A673 (cell line): Measurements from ENCODE around the gene GEMIN4.

Source experiments
- EZH2 ChIP-seq: fragments of 200-600 bp; sonication (generic); IDR thresholded peaks from 2 replicates; pipeline ENCODE4 v1.6.1; 2017; ENCODE audit warnings: borderline replicate concordance, low read depth, mild to moderate bottlenecking, mixed read lengths, antibody characterized with exemption, low read length; ENCODE audit not compliant: poor library complexity, severe bottlenecking
- TF ChIP-seq, protein P1 (sequence below): fragments of 300-800, 200-600 bp; sonication (generic); conservative IDR thresholded peaks from 2 replicates; pipeline ENCODE4 v1.5.1; 2017; ENCODE audit warnings: low read depth, mild to moderate bottlenecking, antibody characterized with exemption, low read length, moderate library complexity, mixed read lengths

DNA sequence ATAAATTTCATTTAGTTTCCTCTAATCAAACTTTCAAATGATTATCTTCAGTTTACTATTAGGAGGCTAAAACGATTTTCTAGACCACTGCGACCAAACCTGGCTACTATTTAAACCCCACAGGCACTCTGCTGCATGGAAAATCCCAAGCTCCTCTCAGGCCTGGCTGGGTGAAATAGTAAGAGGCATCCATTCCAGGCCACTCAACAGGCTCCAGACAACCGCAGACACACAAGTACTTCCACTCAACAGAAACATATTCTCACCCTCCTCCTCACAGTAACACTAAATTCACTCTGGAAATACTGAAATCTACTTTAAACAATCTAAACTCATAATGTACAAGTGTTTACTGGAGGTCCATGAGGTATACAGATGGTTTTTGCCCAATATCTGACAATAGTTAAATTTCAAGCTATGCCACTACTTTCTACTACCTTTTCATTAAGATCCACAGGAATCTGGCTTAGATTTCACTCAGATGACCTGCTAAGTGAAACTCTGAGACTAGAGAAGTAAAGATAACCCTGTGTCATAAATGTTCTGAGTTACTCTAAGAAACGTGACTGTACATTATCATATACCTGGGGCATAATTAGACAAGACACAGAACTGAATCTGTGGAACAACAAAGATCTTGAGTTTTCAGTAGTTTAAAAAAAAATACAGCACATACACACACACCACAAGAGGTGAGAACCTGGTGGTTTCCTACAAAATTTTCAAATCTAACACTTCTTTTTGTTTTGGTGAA is 47.8 kb downstream of the GEMIN4 start:
- TF ChIP-seq, protein P1, sequence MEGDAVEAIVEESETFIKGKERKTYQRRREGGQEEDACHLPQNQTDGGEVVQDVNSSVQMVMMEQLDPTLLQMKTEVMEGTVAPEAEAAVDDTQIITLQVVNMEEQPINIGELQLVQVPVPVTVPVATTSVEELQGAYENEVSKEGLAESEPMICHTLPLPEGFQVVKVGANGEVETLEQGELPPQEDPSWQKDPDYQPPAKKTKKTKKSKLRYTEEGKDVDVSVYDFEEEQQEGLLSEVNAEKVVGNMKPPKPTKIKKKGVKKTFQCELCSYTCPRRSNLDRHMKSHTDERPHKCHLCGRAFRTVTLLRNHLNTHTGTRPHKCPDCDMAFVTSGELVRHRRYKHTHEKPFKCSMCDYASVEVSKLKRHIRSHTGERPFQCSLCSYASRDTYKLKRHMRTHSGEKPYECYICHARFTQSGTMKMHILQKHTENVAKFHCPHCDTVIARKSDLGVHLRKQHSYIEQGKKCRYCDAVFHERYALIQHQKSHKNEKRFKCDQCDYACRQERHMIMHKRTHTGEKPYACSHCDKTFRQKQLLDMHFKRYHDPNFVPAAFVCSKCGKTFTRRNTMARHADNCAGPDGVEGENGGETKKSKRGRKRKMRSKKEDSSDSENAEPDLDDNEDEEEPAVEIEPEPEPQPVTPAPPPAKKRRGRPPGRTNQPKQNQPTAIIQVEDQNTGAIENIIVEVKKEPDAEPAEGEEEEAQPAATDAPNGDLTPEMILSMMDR: no peak
- no peak for TF ChIP-seq EZH2
